ENCODE measurements around the gene LBHD2.

LBHD2 gene

DNA sequence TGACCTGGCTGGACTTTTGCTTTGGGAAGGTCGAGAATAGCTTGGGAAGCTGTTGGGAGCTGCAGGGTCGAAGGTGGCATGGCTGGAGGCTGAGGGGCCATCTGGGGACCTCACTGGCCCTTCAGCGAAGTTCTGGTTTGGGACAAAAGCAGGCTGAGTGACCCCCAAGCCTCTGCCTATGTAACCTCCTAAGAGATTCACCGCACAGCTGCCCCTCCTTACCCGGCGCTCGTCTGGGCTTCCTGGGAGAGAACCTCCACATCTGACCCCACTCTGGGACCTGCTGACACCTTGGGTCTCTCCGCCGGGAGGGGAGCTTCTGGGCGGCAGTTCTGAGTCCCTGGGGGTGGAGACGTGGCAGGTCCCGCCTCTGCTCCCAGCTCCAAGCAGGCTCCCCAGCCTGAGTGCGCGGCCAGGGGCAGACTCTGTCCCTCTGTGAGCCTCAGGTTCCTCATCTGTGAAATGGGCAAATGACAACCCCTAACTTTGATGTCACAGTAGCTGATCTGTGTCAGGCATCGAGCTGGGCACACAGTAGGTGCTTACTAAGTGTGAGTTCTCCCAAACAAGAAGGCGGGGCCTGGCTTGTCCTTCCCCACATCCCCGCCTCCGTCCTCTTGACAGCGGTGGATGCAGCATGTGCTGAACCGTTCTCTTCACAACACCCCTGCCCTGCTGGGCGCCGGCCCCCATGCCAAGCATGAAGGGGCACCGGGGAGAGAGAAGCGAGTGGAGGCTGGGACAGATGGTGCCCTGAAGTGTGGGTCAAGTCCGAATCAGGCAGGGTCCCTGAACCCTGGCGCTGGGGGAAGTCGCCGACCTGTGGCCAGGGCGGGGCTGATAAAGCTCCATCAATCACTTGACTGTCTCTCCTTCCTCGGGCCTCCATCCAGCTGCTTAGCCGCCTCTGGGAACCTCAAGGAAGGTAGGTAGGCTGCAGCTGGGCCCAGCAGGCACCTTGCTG, 14.3 kb downstream of the LBHD2 start:
- Histone ChIP-seq H3K4me1 (ENCODE audit: insufficient read depth, poor library complexity, severe bottlenecking) (no peaks in the 10 kb centered on the region), H3K4me3 (ENCODE audit: severe bottlenecking) (no peak overlapping the region), H3K9me3 (ENCODE audit: severe bottlenecking) (no peaks in the 10 kb centered on the region), H3K36me3 (ENCODE audit: low read depth) (no peaks in the 10 kb centered on the region), H3K27me3 (ENCODE audit: insufficient read depth, poor library complexity, severe bottlenecking) (peaks cover 8% of the 10 kb centered on the region), H3K27ac (ENCODE audit: poor library complexity, severe bottlenecking) (no peak overlapping the region)
- TF ChIP-seq, protein P1, sequence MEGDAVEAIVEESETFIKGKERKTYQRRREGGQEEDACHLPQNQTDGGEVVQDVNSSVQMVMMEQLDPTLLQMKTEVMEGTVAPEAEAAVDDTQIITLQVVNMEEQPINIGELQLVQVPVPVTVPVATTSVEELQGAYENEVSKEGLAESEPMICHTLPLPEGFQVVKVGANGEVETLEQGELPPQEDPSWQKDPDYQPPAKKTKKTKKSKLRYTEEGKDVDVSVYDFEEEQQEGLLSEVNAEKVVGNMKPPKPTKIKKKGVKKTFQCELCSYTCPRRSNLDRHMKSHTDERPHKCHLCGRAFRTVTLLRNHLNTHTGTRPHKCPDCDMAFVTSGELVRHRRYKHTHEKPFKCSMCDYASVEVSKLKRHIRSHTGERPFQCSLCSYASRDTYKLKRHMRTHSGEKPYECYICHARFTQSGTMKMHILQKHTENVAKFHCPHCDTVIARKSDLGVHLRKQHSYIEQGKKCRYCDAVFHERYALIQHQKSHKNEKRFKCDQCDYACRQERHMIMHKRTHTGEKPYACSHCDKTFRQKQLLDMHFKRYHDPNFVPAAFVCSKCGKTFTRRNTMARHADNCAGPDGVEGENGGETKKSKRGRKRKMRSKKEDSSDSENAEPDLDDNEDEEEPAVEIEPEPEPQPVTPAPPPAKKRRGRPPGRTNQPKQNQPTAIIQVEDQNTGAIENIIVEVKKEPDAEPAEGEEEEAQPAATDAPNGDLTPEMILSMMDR (IDR thresholded peaks at IDR 0.05; ENCODE audit: poor library complexity, severe bottlenecking), result no peak
- DNase-seq (ENCODE audit: low spot score) (no peak), ATAC-seq (ENCODE audit: low read depth) (no peak)

DNA sequence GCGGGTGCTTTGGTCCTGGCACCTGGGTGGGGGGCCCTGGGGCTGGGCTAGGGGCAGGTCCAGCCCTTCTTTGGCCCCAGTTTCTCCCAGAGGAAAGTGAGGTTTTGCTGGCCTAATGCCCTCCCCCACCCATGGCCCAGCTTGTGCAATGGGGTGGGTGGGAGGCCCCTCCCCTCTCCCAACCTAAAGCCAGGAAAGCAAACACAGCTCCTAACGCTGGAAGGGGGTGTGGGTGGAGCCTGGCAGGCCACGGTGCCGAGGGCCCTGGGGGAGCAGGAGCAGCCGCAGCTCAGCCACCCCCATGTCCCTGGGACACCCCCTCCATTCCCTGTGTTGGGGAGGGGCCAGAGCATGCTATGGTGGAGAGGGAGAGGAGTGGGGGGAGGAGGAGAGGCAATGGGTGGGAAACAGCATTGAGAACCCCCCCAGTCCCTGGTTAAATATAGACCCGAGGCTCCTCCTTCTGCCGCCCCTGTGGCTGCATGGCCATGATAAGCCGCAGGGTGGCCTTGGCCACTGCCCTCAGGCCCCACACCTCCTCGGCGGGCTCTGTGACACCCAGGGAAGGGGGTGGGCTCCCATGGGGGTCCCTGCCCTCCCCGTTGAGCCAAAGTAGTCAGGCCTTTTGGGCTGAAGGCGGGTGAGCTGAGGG, 15.2 kb downstream of the LBHD2 start:
- no peaks in the 10 kb centered on the region for H3K4me1 ChIP-seq (ENCODE audit: insufficient read depth, poor library complexity, severe bottlenecking)
- TF ChIP-seq, protein P1 (IDR thresholded peaks at IDR 0.05; ENCODE audit: poor library complexity, severe bottlenecking), result no peak
- H3K9me3 ChIP-seq (ENCODE audit: severe bottlenecking), result no peaks in the 10 kb centered on the region
- H3K27me3 ChIP-seq (ENCODE audit: insufficient read depth, poor library complexity, severe bottlenecking), result peaks cover 18% of the 10 kb centered on the region
- no peak overlapping the region for H3K27ac ChIP-seq (ENCODE audit: poor library complexity, severe bottlenecking)
- DNase-seq (ENCODE audit: low spot score) (no peak), ATAC-seq (ENCODE audit: low read depth) (no peak)
- H3K36me3 ChIP-seq (ENCODE audit: low read depth), result no peaks in the 10 kb centered on the region
- no peak overlapping the region for H3K4me3 ChIP-seq (ENCODE audit: severe bottlenecking)

DNA sequence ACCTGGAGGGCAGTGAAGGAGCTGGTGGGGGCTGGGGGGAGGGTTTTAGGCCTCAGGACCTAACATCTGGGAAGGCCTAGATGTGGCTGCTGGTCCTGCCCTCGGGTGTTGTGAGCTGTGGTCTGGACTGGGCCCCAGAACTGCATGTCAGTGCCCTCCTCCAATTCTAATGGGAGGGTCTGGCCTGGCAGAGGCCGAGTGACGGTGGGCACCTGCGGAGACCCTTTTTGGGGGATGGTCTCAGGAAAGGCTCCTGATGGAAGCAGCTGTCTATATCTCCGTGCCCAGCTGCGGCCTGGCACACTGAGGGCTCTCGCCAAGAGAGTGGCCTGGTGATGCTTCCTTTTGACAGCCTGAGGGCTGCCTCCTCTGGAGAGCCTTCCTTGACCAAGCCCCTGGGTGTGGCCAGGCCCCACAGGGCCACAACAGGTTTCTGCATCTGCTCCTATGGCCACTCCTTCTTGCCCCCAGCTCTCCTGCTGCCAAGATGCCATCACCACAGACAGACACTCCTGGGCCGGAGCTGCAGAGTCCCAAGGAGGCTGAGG, 15.8 kb downstream of the LBHD2 start:
- H3K4me3 ChIP-seq (ENCODE audit: severe bottlenecking), result no peak overlapping the region
- ATAC-seq (ENCODE audit: low read depth) (no peak), DNase-seq (ENCODE audit: low spot score) (no peak)
- TF ChIP-seq, protein P1 (IDR thresholded peaks at IDR 0.05; ENCODE audit: poor library complexity, severe bottlenecking), result no peak
- H3K27me3 ChIP-seq (ENCODE audit: insufficient read depth, poor library complexity, severe bottlenecking), result peaks cover 24% of the 10 kb centered on the region
- H3K4me1 ChIP-seq (ENCODE audit: insufficient read depth, poor library complexity, severe bottlenecking), result no peaks in the 10 kb centered on the region
- H3K36me3 ChIP-seq (ENCODE audit: low read depth), result no peaks in the 10 kb centered on the region
- H3K27ac ChIP-seq (ENCODE audit: poor library complexity, severe bottlenecking), result no peak overlapping the region
- no peaks in the 10 kb centered on the region for H3K9me3 ChIP-seq (ENCODE audit: severe bottlenecking)

DNA sequence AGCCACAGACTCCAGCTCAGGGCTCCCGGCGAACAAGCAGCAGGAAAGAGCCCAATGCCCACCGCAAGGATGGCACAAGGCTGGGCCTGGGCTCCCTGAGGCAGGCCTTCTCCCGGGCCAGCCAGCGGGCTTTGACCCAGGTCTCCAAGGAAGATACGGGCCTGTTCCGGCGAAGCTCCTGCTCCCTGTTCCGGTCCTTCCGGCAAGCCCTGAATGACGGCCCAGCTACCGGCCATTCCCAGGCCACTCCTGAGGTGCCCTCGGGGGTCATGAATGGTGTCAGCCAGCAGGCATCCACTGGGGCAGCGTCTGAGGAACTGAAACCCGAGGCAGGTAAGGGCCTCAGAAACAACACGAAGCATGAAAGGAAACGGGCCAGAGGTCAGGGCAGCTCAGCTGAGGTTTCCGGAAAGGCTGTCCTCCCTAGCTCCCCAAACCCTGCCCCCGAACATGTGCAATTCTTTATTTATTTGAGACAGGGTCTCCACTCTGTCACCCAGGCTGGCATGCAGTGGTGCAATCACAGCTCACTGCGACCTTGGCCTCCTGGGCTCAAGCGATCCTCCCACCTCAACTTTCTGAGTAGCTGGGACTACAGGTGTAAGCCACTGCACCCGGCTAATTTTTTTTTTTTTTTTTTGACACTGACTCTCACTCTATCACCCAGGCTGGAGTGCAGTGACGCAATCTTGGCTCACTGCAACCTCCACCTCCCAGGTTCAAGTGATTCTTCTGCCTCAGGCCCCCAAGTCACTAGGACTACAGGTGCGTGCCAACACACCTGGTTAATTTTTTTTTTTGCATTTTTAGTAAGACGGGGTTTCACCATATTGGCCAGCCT, 16.5 kb downstream of the LBHD2 start:
- no peaks in the 10 kb centered on the region for H3K9me3 ChIP-seq (ENCODE audit: severe bottlenecking)
- DNase-seq (ENCODE audit: low spot score), result no peak
- peaks cover 24% of the 10 kb centered on the region for H3K27me3 ChIP-seq (ENCODE audit: insufficient read depth, poor library complexity, severe bottlenecking)
- H3K36me3 ChIP-seq (ENCODE audit: low read depth), result no peaks in the 10 kb centered on the region
- H3K27ac ChIP-seq (ENCODE audit: poor library complexity, severe bottlenecking), result no peak overlapping the region
- ATAC-seq (ENCODE audit: low read depth), result no peak
- H3K4me3 ChIP-seq (ENCODE audit: severe bottlenecking), result no peak overlapping the region
- no peaks in the 10 kb centered on the region for H3K4me1 ChIP-seq (ENCODE audit: insufficient read depth, poor library complexity, severe bottlenecking)
- TF ChIP-seq, protein P1 (IDR thresholded peaks at IDR 0.05; ENCODE audit: poor library complexity, severe bottlenecking), result no peak

All from RWPE2 (cell line).